SU-DHL-6 (cell line): ENCODE results near the gene CEL.

Source experiments
- H2AFZ ChIP-seq: fragments of 200-600 bp; sonication (generic); 2 replicates; pipeline ENCODE4 v1.6.1; 2014; ENCODE audit warnings: low read depth, mild to moderate bottlenecking, moderate library complexity, mixed read lengths, antibody characterized with exemption, low read length; ENCODE audit not compliant: severe bottlenecking
- H3F3A ChIP-seq: fragments of 200-600 bp; shearing (Covaris generic); 2 replicates; pipeline ENCODE4 v1.6.0; 2016; ENCODE audit warnings: antibody characterized with exemption, mild to moderate bottlenecking; ENCODE audit not compliant: insufficient read depth
- H3K27ac ChIP-seq: fragments of 200-600 bp; sonication (generic); 2 replicates; pipeline ENCODE4 v1.5.1; 2016; ENCODE audit warnings: low read depth, mild to moderate bottlenecking, low read length, moderate library complexity, mixed read lengths
- H3K27me3 ChIP-seq: fragments of 200-600 bp; sonication (generic), shearing (Covaris generic); 2 replicates; pipeline ENCODE4 v1.6.0; 2014; ENCODE audit warnings: mild to moderate bottlenecking, low read length
- H3K36me3 ChIP-seq: fragments of 200-600 bp; sonication (generic); 2 replicates; pipeline ENCODE4 v1.6.1; 2014; ENCODE audit warnings: mild to moderate bottlenecking, low read length, mixed read lengths
- H3K4me2 ChIP-seq: fragments of 300-600, 200-600 bp; shearing (Covaris generic), sonication (generic); 2 replicates; pipeline ENCODE4 v1.6.0; 2014; ENCODE audit warnings: low read length, low read depth, mild to moderate bottlenecking; ENCODE audit not compliant: poor library complexity, severe bottlenecking
- H3K4me3 ChIP-seq: fragments of 200-600 bp; sonication (generic); 2 replicates; pipeline ENCODE4 v1.5.1; 2014; ENCODE audit warnings: antibody characterized with exemption, low read length, mild to moderate bottlenecking, mixed read lengths; ENCODE audit not compliant: insufficient read depth, poor library complexity, severe bottlenecking
- H3K79me2 ChIP-seq: fragments of 200-600 bp; sonication (generic); 2 replicates; pipeline ENCODE4 v1.6.1; 2014; ENCODE audit warnings: mild to moderate bottlenecking, low read length, moderate library complexity; ENCODE audit not compliant: insufficient read depth
- H3K9ac ChIP-seq: fragments of 200-600 bp; sonication (generic); 2 replicates; pipeline ENCODE4 v1.7.0; 2014; ENCODE audit warnings: mild to moderate bottlenecking, low read length
- H3K9me2 ChIP-seq: fragments of 200-600 bp; sonication (generic); replicated peaks from 2 replicates; pipeline ENCODE4 v1.6.1; 2014; ENCODE audit warnings: low read length; ENCODE audit not compliant: insufficient read depth
- H3K9me3 ChIP-seq: fragments of 200-600 bp; sonication (generic); 2 replicates; pipeline ENCODE4 v1.6.1; 2014; ENCODE audit warnings: low read length, mixed read lengths; ENCODE audit not compliant: insufficient read depth
- H4K20me1 ChIP-seq: fragments of 200-600 bp; sonication (generic); 2 replicates; pipeline ENCODE4 v1.6.1; 2014; ENCODE audit warnings: low read depth, mild to moderate bottlenecking, antibody characterized with exemption, low read length, moderate library complexity, mixed read lengths
- CTCF ChIP-seq: fragments of 200-600 bp; sonication (generic); IDR thresholded peaks from one replicate; pipeline ENCODE4 v1.5.1; 2017; ENCODE audit warnings: antibody characterized with exemption, mild to moderate bottlenecking, low read length, moderate library complexity; ENCODE audit not compliant: insufficient read depth, poor library complexity, severe bottlenecking
- EZH2phosphoT487 ChIP-seq: fragments of 200-600 bp; sonication (generic), shearing (Covaris generic); conservative IDR thresholded peaks from 2 replicates; pipeline ENCODE4 v1.6.1; 2018; ENCODE audit warnings: mild to moderate bottlenecking, antibody characterized with exemption, low read length, moderate library complexity, mixed read lengths

Gene CEL

DNA sequence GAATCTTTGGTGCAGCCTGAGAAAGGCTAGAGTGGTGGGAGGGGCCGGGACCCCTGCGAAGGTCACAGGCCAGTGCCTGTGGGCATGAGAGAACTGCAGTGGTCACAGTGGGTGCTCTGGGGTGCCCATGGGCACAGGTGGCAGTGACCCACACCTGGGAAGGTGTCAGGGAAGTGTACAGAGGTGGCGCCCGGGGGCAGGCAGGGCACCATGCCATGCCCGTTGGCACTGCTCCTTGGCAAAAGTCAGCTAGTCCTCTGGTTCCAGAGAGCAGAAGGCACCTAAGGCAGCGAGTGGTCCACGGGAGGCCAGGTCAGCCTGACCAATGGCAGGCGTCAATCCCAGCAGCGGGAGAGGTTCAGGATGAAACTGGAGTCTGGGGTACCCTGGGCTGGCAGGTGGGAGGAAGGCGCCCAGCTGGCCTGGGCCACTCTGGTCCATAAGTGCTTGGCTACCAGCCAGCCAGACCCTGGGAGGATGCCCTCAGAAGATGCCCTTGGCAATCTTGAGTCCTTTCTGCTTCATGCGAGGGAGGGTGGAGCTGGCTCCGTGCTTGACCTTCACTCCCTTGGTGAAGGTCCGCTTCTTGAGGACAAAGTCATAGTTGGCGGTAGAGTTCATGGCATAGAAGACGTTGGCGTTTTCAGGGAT lies 36.4 kb downstream of the CEL start:
- no peaks in the 10 kb centered on the region for H3F3A ChIP-seq
- no peaks in the 10 kb centered on the region for H3K79me2 ChIP-seq
- TF ChIP-seq CTCF (no peak), EZH2phosphoT487 (no peak)
- H3K27ac ChIP-seq: no peak overlapping the region
- no peaks in the 10 kb centered on the region for H3K27me3 ChIP-seq
- H3K4me2 ChIP-seq: no peak overlapping the region
- no peak overlapping the region for H2AFZ ChIP-seq
- no peaks in the 10 kb centered on the region for H3K9me2 ChIP-seq
- H4K20me1 ChIP-seq: no peaks in the 10 kb centered on the region
- no peak overlapping the region for H3K4me3 ChIP-seq
- no peak overlapping the region for H3K9ac ChIP-seq
- peaks cover 4% of the 10 kb centered on the region; the same call in 1 of the 2 replicates for H3K36me3 ChIP-seq
- H3K9me3 ChIP-seq: no peaks in the 10 kb centered on the region

DNA sequence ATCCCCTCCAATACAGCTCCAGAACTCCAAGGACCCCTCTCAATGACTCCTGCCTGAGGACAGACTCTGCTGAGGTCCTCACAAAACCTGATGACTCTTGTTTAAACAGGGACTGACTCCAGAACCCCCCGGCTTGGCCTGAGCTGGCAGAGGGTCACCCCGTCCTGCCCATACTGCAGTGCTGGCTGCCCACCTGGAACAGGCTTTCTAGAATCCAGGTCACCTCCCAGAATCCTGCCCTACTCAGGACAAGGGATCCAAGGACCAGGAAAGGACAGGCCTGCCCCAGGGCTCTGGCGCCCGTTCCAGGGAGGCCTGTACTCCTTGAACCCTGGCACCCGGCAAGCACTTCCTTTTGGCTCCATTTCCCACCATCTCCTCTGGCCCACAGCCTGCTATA lies 37.1 kb downstream of the CEL start:
- no peaks in the 10 kb centered on the region for H3K9me3 ChIP-seq
- no peak overlapping the region for H3K27ac ChIP-seq
- no peak overlapping the region for H3K4me2 ChIP-seq
- H3K79me2 ChIP-seq: no peaks in the 10 kb centered on the region
- H3K9me2 ChIP-seq: no peaks in the 10 kb centered on the region
- H2AFZ ChIP-seq: no peak overlapping the region
- no peaks in the 10 kb centered on the region for H3K27me3 ChIP-seq
- H3K36me3 ChIP-seq: peaks cover 4% of the 10 kb centered on the region; the same call in 1 of the 2 replicates
- no peaks in the 10 kb centered on the region for H3F3A ChIP-seq
- TF ChIP-seq CTCF: no peak
- H3K4me3 ChIP-seq: no peak overlapping the region
- H4K20me1 ChIP-seq: no peaks in the 10 kb centered on the region
- no peak overlapping the region for H3K9ac ChIP-seq

DNA sequence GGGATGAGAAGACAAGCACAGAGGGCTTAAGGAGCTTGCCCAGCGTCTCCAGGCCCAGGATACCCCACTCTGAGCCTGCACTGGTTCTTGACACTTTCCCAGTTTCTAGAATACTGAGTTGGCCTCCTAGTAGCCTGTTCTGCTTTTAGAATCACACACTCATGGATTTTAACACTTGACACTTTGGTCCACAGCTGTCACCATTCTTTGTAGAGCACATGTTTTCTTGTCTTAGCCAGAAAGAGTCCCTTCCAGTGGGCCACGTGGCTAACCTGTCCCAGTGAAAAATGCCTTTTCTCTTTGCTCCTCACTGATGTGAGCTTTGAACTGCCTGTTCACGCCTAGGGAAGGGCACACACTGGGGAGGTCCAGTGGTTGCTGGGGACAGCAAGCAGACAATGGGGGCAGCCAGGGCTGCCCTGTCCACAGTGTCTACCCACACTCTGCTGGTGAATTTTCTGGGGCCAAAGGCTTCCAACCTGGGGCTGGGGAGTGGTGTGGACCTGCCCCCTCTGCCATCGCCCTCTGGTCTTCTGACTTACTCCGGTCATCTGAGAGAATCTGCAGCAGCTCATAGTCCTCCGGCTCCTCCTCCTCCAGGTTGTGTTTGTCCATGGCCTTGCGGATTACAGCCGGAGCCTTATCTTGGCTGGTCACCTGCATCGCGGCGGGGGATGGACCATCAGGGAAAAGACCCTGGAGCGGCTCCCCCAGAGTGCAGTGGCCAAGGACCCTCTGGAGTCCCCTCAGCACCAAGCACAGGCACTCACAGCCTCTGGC lies 38.1 kb downstream of the CEL start:
- TF ChIP-seq CTCF (no peak), EZH2phosphoT487 (no peak)
- H3K36me3 ChIP-seq: peaks cover 4% of the 10 kb centered on the region; the same call in 1 of the 2 replicates
- no peaks in the 10 kb centered on the region for H3K27me3 ChIP-seq
- no peaks in the 10 kb centered on the region for H3K9me2 ChIP-seq
- H3K27ac ChIP-seq: no peak overlapping the region
- H2AFZ ChIP-seq: no peak overlapping the region
- H3K79me2 ChIP-seq: no peaks in the 10 kb centered on the region
- no peaks in the 10 kb centered on the region for H3K9me3 ChIP-seq
- H3F3A ChIP-seq: no peaks in the 10 kb centered on the region
- H3K9ac ChIP-seq: no peak overlapping the region
- H3K4me3 ChIP-seq: no peak overlapping the region
- H3K4me2 ChIP-seq: no peak overlapping the region
- no peaks in the 10 kb centered on the region for H4K20me1 ChIP-seq
